Panc1 (cell line): ENCODE data around the gene TXNDC11. TPM values are rescaled to one million over a fixed set of nuclear protein-coding genes. Genes with fewer than 3 reads are reported as not detected.

Source experiments
- ATAC-seq: fragments of 200-7000 bp; cut with Tn5 transposase; 2 replicates; pipeline ENCODE4 v1.9.1; 2020; ENCODE audit warnings: mild to moderate bottlenecking, moderate library complexity
- BruUV-seq: library from RNA; stranded (reverse); fragments of 400-500 nt; replicated peaks from 2 replicates; lab custom pipeline; 2021; lab: Mats Ljungman, UMichigan
- CTCF ChIA-PET: fragments of 300-600 bp; sonication (Branson Sonifier 250); formaldehyde crosslinking; loops from one replicate; lab custom pipeline; 2022; ENCODE audit warnings: antibody characterized with exemption; lab: Charles Lee
- POLR2A ChIA-PET: fragments of 300-600 bp; sonication (Branson Sonifier 250); formaldehyde crosslinking; loops from one replicate; lab custom pipeline; 2022; ENCODE audit warnings: antibody characterized with exemption; lab: Charles Lee
- DNase-seq: peaks from one replicate; pipeline ENCODE4 v3.0.0-alpha.2; 2010; ENCODE audit warnings: low read depth, low spot score
- H3K27ac ChIP-seq: 2 replicates; pipeline ENCODE4 v1.5.1; 2011; ENCODE audit warnings: mild to moderate bottlenecking, low read length, inconsistent platforms
- H3K27me3 ChIP-seq: fragments of 200-500 bp; sonication (Bioruptor generic); 2 replicates; pipeline ENCODE4 v1.6.0; 2014; ENCODE audit warnings: low read length, inconsistent platforms; ENCODE audit not compliant: control insufficient read depth, insufficient read depth
- H3K36me3 ChIP-seq: fragments of 200-500 bp; sonication (Bioruptor generic); 2 replicates; pipeline ENCODE4 v1.5.1; 2014; ENCODE audit warnings: inconsistent platforms, mild to moderate bottlenecking, low read length, moderate library complexity; ENCODE audit not compliant: control insufficient read depth, insufficient read depth
- H3K4me1 ChIP-seq: 2 replicates; pipeline ENCODE4 v1.5.1; 2011; ENCODE audit warnings: inconsistent platforms, mild to moderate bottlenecking, low read length, moderate library complexity; ENCODE audit not compliant: control insufficient read depth, insufficient read depth
- H3K4me3 ChIP-seq, 2 experiments: 2 replicates each; pipeline ENCODE4 v1.5.1; 2011 to 2012; ENCODE audit warnings: low read depth in 2 of 2, low read length in 2 of 2, mild to moderate bottlenecking in 2 of 2, inconsistent platforms in 1 of 2, moderate library complexity in 1 of 2
- H3K9me3 ChIP-seq: fragments of 200-500 bp; sonication (Bioruptor generic); 2 replicates; pipeline ENCODE4 v1.5.1; 2014; ENCODE audit warnings: low read depth, mild to moderate bottlenecking, inconsistent platforms, low read length, moderate library complexity; ENCODE audit not compliant: control insufficient read depth, insufficient read depth
- POLR2AphosphoS5 ChIP-seq: IDR thresholded peaks from 2 replicates; pipeline ENCODE4 v1.6.1; 2012; ENCODE audit warnings: mild to moderate bottlenecking, low read depth, low read length, moderate library complexity
- SIN3A ChIP-seq: IDR thresholded peaks from 2 replicates; pipeline ENCODE4 v1.6.1; 2012; ENCODE audit warnings: low read depth, mild to moderate bottlenecking, low read length, moderate library complexity, borderline replicate concordance; ENCODE audit not compliant: insufficient read depth
- TCF7L2 ChIP-seq: IDR thresholded peaks from 2 replicates; pipeline ENCODE4 v1.6.1; 2011; ENCODE audit warnings: mild to moderate bottlenecking, low read depth, low read length, inconsistent platforms
- in situ Hi-C: cut with HindIII; loops from 2 replicates; pipeline ENCODE4 v1.10.0; 2016; ENCODE audit warnings: low sequenced_read_pairs, low pct_unique_long_range_greater_than_20kb
- intact Hi-C: fragments of 100-400 bp; cut with micrococcal nuclease; formaldehyde crosslinking; loops from one replicate; pipeline ENCODE4 v1.10.0; 2022; ENCODE audit not compliant: unreplicated experiment
- total RNA-seq: library from RNA; stranded (reverse); gene quantifications from one replicate; pipeline ENCODE4 v1.2.1, GENCODE V29; 2021; ENCODE audit not compliant: unreplicated experiment
- TF ChIP-seq, protein P1 (sequence below), 2 experiments: IDR thresholded peaks; 2 replicates each; pipeline ENCODE4 v1.6.1; 2011 to 2012; ENCODE audit warnings: low read depth in 2 of 2, control low read depth in 1 of 2, low read length in 1 of 2, mild to moderate bottlenecking in 1 of 2, moderate library complexity in 1 of 2; ENCODE audit not compliant: insufficient read depth in 1 of 2
- TF ChIP-seq, protein P2 (sequence below): fragments of 450-650 bp; IDR thresholded peaks from 2 replicates; pipeline ENCODE4 v1.5.1; 2017; ENCODE audit warnings: mild to moderate bottlenecking

Gene TXNDC11
- total RNA-seq, 1 experiment from 2014 or later, result 30.5 TPM

DNA sequence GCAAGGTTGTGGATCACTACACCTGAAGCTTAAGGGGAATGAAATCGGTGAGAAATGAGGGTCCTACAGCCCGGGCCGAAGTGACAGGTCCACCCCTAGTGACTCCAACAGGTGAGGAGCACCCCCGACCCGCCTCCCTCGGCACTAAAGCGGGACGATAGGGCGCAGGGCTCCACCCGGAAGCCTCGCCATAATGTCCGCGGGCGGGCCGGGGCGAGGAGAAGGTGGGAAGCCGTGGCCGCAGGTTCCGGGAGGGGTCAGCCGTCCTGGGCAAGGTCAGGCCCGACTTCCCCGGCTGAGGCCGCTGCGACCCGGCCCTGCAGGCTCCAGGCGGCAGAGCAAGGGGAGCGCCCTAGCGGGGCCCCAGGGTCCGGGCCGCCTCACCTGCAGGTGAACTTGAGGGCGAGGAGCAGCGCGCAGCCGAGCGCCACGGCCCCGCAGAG lies 543 bp downstream of the TXNDC11 start:
- peak overlapping the region; percentile 68 for H3K27ac ChIP-seq
- CTCF ChIA-PET, result no interaction called here
- no peak for DNase-seq
- TF ChIP-seq SIN3A, result no peak
- TF ChIP-seq TCF7L2, result no peak
- TF ChIP-seq, protein P1, sequence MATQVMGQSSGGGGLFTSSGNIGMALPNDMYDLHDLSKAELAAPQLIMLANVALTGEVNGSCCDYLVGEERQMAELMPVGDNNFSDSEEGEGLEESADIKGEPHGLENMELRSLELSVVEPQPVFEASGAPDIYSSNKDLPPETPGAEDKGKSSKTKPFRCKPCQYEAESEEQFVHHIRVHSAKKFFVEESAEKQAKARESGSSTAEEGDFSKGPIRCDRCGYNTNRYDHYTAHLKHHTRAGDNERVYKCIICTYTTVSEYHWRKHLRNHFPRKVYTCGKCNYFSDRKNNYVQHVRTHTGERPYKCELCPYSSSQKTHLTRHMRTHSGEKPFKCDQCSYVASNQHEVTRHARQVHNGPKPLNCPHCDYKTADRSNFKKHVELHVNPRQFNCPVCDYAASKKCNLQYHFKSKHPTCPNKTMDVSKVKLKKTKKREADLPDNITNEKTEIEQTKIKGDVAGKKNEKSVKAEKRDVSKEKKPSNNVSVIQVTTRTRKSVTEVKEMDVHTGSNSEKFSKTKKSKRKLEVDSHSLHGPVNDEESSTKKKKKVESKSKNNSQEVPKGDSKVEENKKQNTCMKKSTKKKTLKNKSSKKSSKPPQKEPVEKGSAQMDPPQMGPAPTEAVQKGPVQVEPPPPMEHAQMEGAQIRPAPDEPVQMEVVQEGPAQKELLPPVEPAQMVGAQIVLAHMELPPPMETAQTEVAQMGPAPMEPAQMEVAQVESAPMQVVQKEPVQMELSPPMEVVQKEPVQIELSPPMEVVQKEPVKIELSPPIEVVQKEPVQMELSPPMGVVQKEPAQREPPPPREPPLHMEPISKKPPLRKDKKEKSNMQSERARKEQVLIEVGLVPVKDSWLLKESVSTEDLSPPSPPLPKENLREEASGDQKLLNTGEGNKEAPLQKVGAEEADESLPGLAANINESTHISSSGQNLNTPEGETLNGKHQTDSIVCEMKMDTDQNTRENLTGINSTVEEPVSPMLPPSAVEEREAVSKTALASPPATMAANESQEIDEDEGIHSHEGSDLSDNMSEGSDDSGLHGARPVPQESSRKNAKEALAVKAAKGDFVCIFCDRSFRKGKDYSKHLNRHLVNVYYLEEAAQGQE (IDR thresholded peaks at IDR 0.05; ENCODE audit: insufficient read depth in 1 of 2, low read depth in 2 of 2, low read length in 1 of 2), result no peak
- BruUV-seq, result no TSS peak
- H3K27me3 ChIP-seq, result no peaks in the 10 kb centered on the region
- H3K4me1 ChIP-seq, result peaks cover 18% of the 10 kb centered on the region
- H3K9me3 ChIP-seq, result no peaks in the 10 kb centered on the region
- intact Hi-C loops, result no loop called here
- POLR2A ChIA-PET, result no interaction called here
- peak; percentile 45 for ATAC-seq
- in situ Hi-C loops, result no loop called here
- peak overlapping the region; percentile 73 to 78 for H3K4me3 ChIP-seq
- peaks cover 5% of the 10 kb centered on the region; the same call in 1 of the 2 replicates for H3K36me3 ChIP-seq

DNA sequence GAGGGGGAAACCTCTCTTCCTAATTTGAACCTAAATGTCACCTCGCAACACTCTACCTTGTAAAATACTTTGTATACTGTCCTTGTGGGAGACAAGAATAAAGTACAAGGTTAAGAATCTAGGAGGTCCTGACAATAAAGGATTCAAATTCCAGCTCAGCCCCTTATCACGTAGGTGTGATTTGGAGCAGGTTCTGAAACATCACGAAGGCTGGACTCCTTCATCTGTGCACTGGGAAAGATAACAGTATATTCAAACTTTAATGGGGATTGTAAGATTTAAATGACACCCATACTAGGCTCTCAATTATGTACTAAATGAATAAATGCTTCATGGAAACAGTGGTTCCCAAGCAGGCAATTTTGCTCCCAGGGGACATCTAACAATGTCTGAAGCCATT lies 2.1 kb downstream of the TXNDC11 start:
- peak overlapping the region; percentile 73 to 78; a peak in 2 of 4 replicates for H3K4me3 ChIP-seq

DNA sequence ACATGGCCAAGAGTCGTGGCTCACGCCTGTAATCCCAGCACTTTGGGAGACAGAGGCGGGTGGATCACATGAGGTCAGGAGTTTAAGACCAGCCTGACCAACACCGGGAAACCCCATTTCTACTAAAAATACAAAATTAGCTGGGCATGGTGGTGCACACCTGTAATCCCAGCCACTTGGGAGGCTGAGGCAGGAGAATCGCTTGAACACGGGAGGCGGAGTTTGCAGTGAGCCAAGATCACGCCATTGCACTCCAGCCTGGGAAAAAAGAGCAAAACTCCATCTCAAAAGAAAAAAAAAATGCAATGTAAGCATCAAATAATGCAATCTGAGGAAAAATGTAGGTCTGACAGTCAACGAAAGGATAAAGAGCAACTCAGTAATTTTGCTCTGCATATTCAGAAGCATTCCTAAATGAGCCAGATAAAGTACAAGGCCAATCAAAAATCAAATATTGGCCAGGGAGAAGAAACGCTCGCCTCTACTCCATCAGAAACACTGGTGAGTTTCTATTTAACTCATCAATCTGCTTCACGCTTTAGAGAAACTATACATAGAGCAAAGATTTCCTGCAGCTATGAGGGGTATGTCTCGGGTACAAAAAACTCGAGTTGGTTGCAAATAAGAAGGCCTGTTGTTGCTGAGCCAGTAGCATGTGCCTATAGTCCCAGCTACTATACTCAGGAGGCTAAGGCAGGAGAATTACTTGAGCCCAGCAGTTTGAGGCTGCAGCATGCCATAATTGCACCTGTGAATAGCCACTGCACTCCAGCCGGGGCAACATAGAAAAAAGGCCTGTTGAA lies 3.7 kb downstream of the TXNDC11 start:
- Histone ChIP-seq H3K4me3 (no peak overlapping the region), H3K9me3 (no peaks in the 10 kb centered on the region), H3K36me3 (peaks cover 10% of the 10 kb centered on the region; the same call in 1 of the 2 replicates), H3K4me1 (peaks cover 18% of the 10 kb centered on the region), H3K27me3 (no peaks in the 10 kb centered on the region), H3K27ac (no peak overlapping the region)
- no peak for ATAC-seq
- no peak for DNase-seq
- TF ChIP-seq, protein P2, sequence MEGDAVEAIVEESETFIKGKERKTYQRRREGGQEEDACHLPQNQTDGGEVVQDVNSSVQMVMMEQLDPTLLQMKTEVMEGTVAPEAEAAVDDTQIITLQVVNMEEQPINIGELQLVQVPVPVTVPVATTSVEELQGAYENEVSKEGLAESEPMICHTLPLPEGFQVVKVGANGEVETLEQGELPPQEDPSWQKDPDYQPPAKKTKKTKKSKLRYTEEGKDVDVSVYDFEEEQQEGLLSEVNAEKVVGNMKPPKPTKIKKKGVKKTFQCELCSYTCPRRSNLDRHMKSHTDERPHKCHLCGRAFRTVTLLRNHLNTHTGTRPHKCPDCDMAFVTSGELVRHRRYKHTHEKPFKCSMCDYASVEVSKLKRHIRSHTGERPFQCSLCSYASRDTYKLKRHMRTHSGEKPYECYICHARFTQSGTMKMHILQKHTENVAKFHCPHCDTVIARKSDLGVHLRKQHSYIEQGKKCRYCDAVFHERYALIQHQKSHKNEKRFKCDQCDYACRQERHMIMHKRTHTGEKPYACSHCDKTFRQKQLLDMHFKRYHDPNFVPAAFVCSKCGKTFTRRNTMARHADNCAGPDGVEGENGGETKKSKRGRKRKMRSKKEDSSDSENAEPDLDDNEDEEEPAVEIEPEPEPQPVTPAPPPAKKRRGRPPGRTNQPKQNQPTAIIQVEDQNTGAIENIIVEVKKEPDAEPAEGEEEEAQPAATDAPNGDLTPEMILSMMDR, result no peak
- TF ChIP-seq POLR2AphosphoS5, result no peak
- no peak for TF ChIP-seq SIN3A
- TF ChIP-seq TCF7L2, result no peak
- TF ChIP-seq, protein P1 (IDR thresholded peaks at IDR 0.05; ENCODE audit: insufficient read depth in 1 of 2, low read depth in 2 of 2, low read length in 1 of 2), result no peak
- ChIA-PET CTCF (no interaction called here), POLR2A (no interaction called here)
- intact Hi-C loops (no loop called here), in situ Hi-C loops (no loop called here)
- BruUV-seq, result no TSS peak

More for the DNA sequence above, 2.1 kb downstream of the TXNDC11 start:
- ATAC-seq (no peak), DNase-seq (no peak)
- Histone ChIP-seq H3K27me3 (no peaks in the 10 kb centered on the region), H3K4me1 (peaks cover 18% of the 10 kb centered on the region), H3K27ac (peak overlapping the region; percentile 68), H3K9me3 (no peaks in the 10 kb centered on the region), H3K36me3 (peaks cover 5% of the 10 kb centered on the region; the same call in 1 of the 2 replicates)
- intact Hi-C loops, result no loop called here
- CTCF ChIA-PET, result no interaction called here
- in situ Hi-C loops, result no loop called here
- BruUV-seq, result no TSS peak
- no peak for TF ChIP-seq TCF7L2
- POLR2A ChIA-PET, result no interaction called here
